GM20000 (cell line): ENCODE data around the gene CORO2A.

Experiments
- DNase-seq: peaks from one replicate; pipeline ENCODE4 v3.0.0; 2012; ENCODE audit warnings: low spot score
- TF ChIP-seq, protein P1 (sequence below): IDR thresholded peaks from 2 replicates; pipeline ENCODE4 v1.5.1; 2012; ENCODE audit warnings: mild to moderate bottlenecking, control low read depth; ENCODE audit errors: extremely low read depth, missing control alignments

The CORO2A gene

GRCh38 chr9:98158071-98158831, 34.2 kb downstream of the CORO2A start:
- DNase-seq: no peak
- TF ChIP-seq, protein P1, sequence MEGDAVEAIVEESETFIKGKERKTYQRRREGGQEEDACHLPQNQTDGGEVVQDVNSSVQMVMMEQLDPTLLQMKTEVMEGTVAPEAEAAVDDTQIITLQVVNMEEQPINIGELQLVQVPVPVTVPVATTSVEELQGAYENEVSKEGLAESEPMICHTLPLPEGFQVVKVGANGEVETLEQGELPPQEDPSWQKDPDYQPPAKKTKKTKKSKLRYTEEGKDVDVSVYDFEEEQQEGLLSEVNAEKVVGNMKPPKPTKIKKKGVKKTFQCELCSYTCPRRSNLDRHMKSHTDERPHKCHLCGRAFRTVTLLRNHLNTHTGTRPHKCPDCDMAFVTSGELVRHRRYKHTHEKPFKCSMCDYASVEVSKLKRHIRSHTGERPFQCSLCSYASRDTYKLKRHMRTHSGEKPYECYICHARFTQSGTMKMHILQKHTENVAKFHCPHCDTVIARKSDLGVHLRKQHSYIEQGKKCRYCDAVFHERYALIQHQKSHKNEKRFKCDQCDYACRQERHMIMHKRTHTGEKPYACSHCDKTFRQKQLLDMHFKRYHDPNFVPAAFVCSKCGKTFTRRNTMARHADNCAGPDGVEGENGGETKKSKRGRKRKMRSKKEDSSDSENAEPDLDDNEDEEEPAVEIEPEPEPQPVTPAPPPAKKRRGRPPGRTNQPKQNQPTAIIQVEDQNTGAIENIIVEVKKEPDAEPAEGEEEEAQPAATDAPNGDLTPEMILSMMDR: no peak

DNA sequence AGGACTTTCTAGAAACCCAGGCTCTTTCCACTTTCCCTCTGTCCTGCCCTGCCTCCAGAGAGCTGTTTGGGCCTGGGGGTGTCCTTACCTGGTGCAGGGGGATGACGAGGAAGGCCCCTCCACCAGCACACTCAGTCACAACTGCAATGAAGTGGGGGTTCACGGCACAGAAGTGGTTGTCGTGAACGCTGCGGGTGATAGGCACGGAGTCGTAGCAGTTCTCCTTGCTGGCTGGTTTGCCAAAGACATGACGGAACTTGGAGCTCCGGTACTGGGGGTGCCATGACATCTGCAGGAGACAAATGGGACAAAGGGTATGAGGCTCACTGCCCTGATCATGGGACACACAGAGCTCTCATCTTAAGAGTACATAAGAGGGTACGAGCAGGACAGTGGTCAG, 35.1 kb downstream of the CORO2A start:
- TF ChIP-seq, protein P1: no peak
- DNase-seq: no peak

DNA sequence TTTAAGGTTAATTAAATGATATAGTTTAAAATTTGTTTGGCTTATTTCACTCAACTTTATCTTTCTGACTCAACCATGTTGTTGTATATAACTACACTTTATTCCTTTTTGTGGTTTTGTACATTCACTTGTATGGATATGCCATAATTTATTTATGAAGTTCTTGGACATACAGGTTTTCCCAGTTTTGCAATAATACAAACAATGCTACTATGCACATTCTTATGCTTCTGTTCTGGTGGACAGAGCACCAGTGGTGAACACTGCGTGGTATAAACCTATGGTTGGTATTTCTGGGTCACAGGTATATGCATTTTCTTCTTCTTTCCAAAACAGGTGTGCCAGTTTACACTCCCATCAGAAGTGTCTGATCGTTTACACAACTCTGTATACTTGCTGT, 37.8 kb downstream of the CORO2A start:
- TF ChIP-seq, protein P1: no peak
- no peak for DNase-seq

GRCh38 chr9:98152526-98152925, 39.9 kb downstream of the CORO2A start:
- TF ChIP-seq, protein P1: no peak
- DNase-seq: no peak

DNA sequence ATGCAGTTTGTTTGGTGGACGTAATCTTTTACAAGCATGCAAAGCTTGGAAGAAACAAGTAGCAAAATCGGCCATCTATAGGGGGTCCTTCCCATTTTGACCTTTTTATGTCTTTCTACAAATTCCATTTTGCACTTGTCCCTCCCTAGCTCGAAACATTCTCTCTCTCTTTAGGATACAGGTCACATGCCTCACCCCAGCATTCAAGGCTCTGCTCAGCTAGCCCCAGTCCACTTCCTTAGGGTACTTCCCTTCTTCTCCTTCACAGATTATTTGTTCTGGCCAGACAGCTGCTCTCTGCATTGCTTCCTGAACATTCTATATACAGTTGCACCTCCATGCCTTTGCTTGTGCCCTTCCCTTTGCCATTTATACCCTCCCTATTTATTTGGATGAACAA, 41.7 kb downstream of the CORO2A start:
- no peak for DNase-seq

DNA sequence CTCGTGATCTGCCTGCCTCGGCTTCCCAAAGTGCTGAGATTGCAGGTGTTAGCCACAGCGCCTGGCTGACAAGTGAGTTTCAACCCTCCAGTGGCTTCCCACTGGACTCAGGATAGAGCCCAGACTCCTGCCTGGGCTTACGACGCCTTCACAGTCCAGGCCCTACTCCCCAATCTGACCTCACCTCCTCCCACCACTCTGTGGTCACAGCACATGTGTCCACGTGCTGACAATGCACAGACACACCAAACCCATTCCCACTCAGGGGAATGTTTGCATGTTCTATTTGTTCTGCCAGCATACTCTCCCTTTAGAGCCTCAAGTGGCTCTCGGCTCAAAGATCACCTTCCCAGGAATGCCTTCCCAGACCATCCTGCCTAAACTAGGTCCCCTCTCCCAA, 42.3 kb downstream of the CORO2A start:
- TF ChIP-seq, protein P1: no peak
- no peak for DNase-seq

More for the DNA sequence above, 41.7 kb downstream of the CORO2A start:
- TF ChIP-seq, protein P1: no peak

DNA sequence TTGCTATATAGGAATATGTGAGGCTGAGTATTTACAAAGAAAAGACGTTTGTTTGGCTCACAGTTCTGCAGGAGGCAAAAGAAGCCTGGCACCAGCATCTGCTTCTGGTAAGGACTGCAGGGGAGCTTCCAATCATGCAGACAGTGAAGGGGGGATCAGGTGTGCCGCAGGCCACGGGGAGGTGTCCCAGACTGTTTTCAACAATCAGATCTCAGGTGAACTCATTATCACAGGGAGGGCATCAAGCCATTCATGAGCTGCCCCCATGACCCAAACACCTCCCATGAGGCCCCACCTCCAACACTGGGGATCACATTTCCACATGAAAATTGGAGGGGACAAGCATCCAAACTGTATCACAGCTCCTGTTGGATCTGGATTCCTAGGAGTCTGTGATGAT, 43.0 kb downstream of the CORO2A start:
- no peak for DNase-seq
- TF ChIP-seq, protein P1: no peak
